ENCODE measurements around the gene RHOT2. TPM values are rescaled to one million over a fixed set of nuclear protein-coding genes. Genes with fewer than 3 reads are reported as not detected.

Gene RHOT2
- total RNA-seq, 4 donors from 2014 or later = 36.1 to 86.7 (median 58.7) TPM

- intact Hi-C loops (cut with DNase I; ENCODE audit: low total_unique reads) = loop anchor here (10.0 kb wide), 1 partner anchor 117 kb away; no protein-coding TSS in a partner anchor
- WGBS, 2 donors = 92% methylated on average over 7 to 15 of the region's 19 CpGs
- no peak for TF ChIP-seq POLR2A (IDR thresholded peaks at IDR 0.05)
- no peak for TF ChIP-seq CTCF (IDR thresholded peaks at IDR 0.05)
- DNase-seq (ENCODE audit: low spot score in 2 of 2) = no peak
- no peak overlapping the region for H3K4me3 ChIP-seq (ENCODE audit: low read depth, poor library complexity, severe bottlenecking)
Observed at GRCh38 chr16:662095-662494, 5.8 kb upstream of the RHOT2 start.

- 89 to 94% methylated on average over 17 to 18 of the region's 21 CpGs for WGBS, 2 donors
- intact Hi-C loops (cut with DNase I; ENCODE audit: low total_unique reads) = loop anchor here (10.0 kb wide), 1 partner anchor 118 kb away; no protein-coding TSS in a partner anchor
- TF ChIP-seq CTCF (IDR thresholded peaks at IDR 0.05) = no peak
- H3K4me3 ChIP-seq (ENCODE audit: low read depth, poor library complexity, severe bottlenecking) = no peak overlapping the region
- no peak for DNase-seq (ENCODE audit: low spot score in 2 of 2)
Observed at GRCh38 chr16:662597-662996, 5.3 kb upstream of the RHOT2 start.

GRCh38 chr16:666572-666971, 1.4 kb upstream of the RHOT2 start:
- intact Hi-C loops (cut with DNase I; ENCODE audit: low total_unique reads) = loop anchor here (10.0 kb wide), 1 partner anchor 122 kb away; no protein-coding TSS in a partner anchor
- TF ChIP-seq POLR2A (IDR thresholded peaks at IDR 0.05) (no peak), CTCF (IDR thresholded peaks at IDR 0.05) (no peak)
- WGBS, 2 donors = 66 to 72% methylated on average over 12 to 13 of the region's 13 CpGs
- no peak for DNase-seq (ENCODE audit: low spot score in 2 of 2)
- no peak overlapping the region for H3K4me3 ChIP-seq (ENCODE audit: low read depth, poor library complexity, severe bottlenecking)

- 51 to 71% methylated on average over 14 to 20 of the region's 22 CpGs for WGBS, 2 donors
- TF ChIP-seq CTCF (IDR thresholded peaks at IDR 0.05) (no peak), POLR2A (IDR thresholded peaks at IDR 0.05) (no peak)
- no peak overlapping the region for H3K4me3 ChIP-seq (ENCODE audit: low read depth, poor library complexity, severe bottlenecking)
- DNase-seq (ENCODE audit: low spot score in 2 of 2) = no peak
- intact Hi-C loops (cut with DNase I; ENCODE audit: low total_unique reads) = loop anchor here (10.0 kb wide), 1 partner anchor 122 kb away; no protein-coding TSS in a partner anchor
Observed at GRCh38 chr16:667113-667779, 686 bp upstream of the RHOT2 start.

GRCh38 chr16:668519-669171, 713 bp downstream of the RHOT2 start:
- WGBS, 2 donors = 5 to 7% methylated on average over 11 to 40 of the region's 50 CpGs
- no peak for DNase-seq (ENCODE audit: low spot score in 2 of 2)
- TF ChIP-seq CTCF (IDR thresholded peaks at IDR 0.05) = no peak
- no peak for TF ChIP-seq POLR2A (IDR thresholded peaks at IDR 0.05)
- peak overlapping the region; percentile 80 for H3K4me3 ChIP-seq (ENCODE audit: low read depth, poor library complexity, severe bottlenecking)
- intact Hi-C loops (cut with DNase I; ENCODE audit: low total_unique reads) = loop anchor here (10.0 kb wide), 1 partner anchor 124 kb away; no protein-coding TSS in a partner anchor

All from lower leg skin (tissue), 4 donors.